Neural progenitor cell (in vitro differentiated cells): ENCODE measurements around the gene GUCA2B. TPM values are rescaled to one million over a fixed set of nuclear protein-coding genes. Genes with fewer than 3 reads are reported as not detected.

ENCODE experiments used
- total RNA-seq: library from RNA; depleted of rRNA; stranded (reverse); fragments of >200 nt; gene quantifications from 2 replicates; pipeline ENCODE4 v1.2.3, GENCODE V29; 2015; ENCODE audit warnings: low replicate concordance

The GUCA2B gene
- total RNA-seq, 1 donor from 2014 or later = not detected

Other genes starting within 250 kb of the GUCA2B start
- gene HIVEP3, start 234.5 kb upstream of the GUCA2B start, total RNA-seq = 0.37 and 1.1 TPM in 2 replicates
- not detected in 2 replicates for gene GUCA2A, start 11.3 kb downstream of the GUCA2B start, total RNA-seq
- gene FOXJ3, start 181.8 kb downstream of the GUCA2B start, total RNA-seq = 48.8 and 58.5 TPM in 2 replicates
- 5.1 and 5.4 TPM in 2 replicates for gene RIMKLA, start 227.4 kb downstream of the GUCA2B start, total RNA-seq